Measurements from ENCODE around the gene AGPAT1.
"Not testable (repeated sequence)": the region's sequence is repeated elsewhere in the genome, so short reads cannot be mapped to it uniquely, and the experiment has no call there.

AGPAT1 gene

GRCh38 chr6:32198866-32199265 lies 23.0 kb upstream of the AGPAT1 start:
- no peak for FAIRE-seq

- no peak for FAIRE-seq
Observed at GRCh38 chr6:32198345-32198696, 22.4 kb upstream of the AGPAT1 start.

GRCh38 chr6:32196682-32197616 lies 21.1 kb upstream of the AGPAT1 start:
- no peak for FAIRE-seq

- FAIRE-seq = no peak
Observed at GRCh38 chr6:32195902-32196681, 20.2 kb upstream of the AGPAT1 start.

GRCh38 chr6:32195652-32195901 lies 19.7 kb upstream of the AGPAT1 start:
- FAIRE-seq = peak; percentile 61

GRCh38 chr6:32194825-32195651 lies 19.2 kb upstream of the AGPAT1 start:
- no peak for FAIRE-seq

GRCh38 chr6:32194388-32194787 lies 18.5 kb upstream of the AGPAT1 start:
- FAIRE-seq = no peak

- FAIRE-seq = not testable (repeated sequence)
Observed at GRCh38 chr6:32193096-32193495, 17.2 kb upstream of the AGPAT1 start.

GRCh38 chr6:32192608-32193039 lies 16.7 kb upstream of the AGPAT1 start, which contains the start of gene GPSM3:
GPSM3 (minus strand) TSS chr6:32192643; CDS start chr6:32192513, 130 bp downstream.
- FAIRE-seq = no peak

GRCh38 chr6:32191696-32192607 lies 16.1 kb upstream of the AGPAT1 start:
- no peak for FAIRE-seq

GRCh38 chr6:32190911-32191677 lies 15.2 kb upstream of the AGPAT1 start:
- no peak for FAIRE-seq

GRCh38 chr6:32190054-32190851 lies 14.4 kb upstream of the AGPAT1 start, which contains the start of gene PBX2:
PBX2 (minus strand) TSS chr6:32190202; CDS start chr6:32189915, 287 bp downstream.
- no peak for FAIRE-seq

- no peak for FAIRE-seq
Observed at GRCh38 chr6:32189742-32190053, 13.8 kb upstream of the AGPAT1 start.

- FAIRE-seq = no peak
Observed at GRCh38 chr6:32189069-32189741, 13.3 kb upstream of the AGPAT1 start.

GRCh38 chr6:32188381-32189068 lies 12.6 kb upstream of the AGPAT1 start:
- no peak for FAIRE-seq

- not testable (repeated sequence) for FAIRE-seq
Observed at GRCh38 chr6:32187725-32188380, 12.0 kb upstream of the AGPAT1 start.

- no peak for FAIRE-seq
Observed at GRCh38 chr6:32187009-32187709, 11.3 kb upstream of the AGPAT1 start.

All from colon (tissue), 2 donors.